CD4-positive, alpha-beta memory T cell (primary cell): ENCODE data around the gene ZNF396. TPM values are rescaled to one million over a fixed set of nuclear protein-coding genes. Genes with fewer than 3 reads are reported as not detected.

Source experiments
- CTCF ChIA-PET: fragments of 350-600 bp; sonication (Branson Sonifier 250); formaldehyde crosslinking; loops from one replicate; lab custom pipeline; 2021; ENCODE audit warnings: inconsistent platforms; ENCODE audit not compliant: partially characterized antibody; lab: Charles Lee
- POLR2A ChIA-PET: fragments of 350-600 bp; sonication (Branson Sonifier 250); formaldehyde crosslinking; loops from one replicate; lab custom pipeline; 2021; ENCODE audit not compliant: partially characterized antibody; lab: Charles Lee
- DNase-seq, 5 donors: peaks; one replicate each; pipeline versions ENCODE4 v3.0.0 to v3.0.0-alpha.2; 2020 to 2022; ENCODE audit warnings: mixed read lengths in 1 of 5
- H3K27ac ChIP-seq: one replicate; pipeline ENCODE4 v1.7.0; 2013; ENCODE audit warnings: low read depth, low read length
- H3K27me3 ChIP-seq: 2 replicates; pipeline ENCODE4 v1.7.0; 2013; ENCODE audit warnings: mild to moderate bottlenecking, low read length, moderate library complexity; ENCODE audit not compliant: insufficient read depth
- H3K36me3 ChIP-seq: 2 replicates; pipeline ENCODE4 v1.7.0; 2013; ENCODE audit warnings: mild to moderate bottlenecking, low read length, moderate library complexity; ENCODE audit not compliant: insufficient read depth
- H3K4me1 ChIP-seq: 2 replicates; pipeline ENCODE4 v1.7.0; 2013; ENCODE audit warnings: mild to moderate bottlenecking, low read length, moderate library complexity; ENCODE audit not compliant: insufficient read depth
- H3K4me3 ChIP-seq, 2 donors: one replicate each; pipeline ENCODE4 v1.7.0; 2013; ENCODE audit warnings: low read length in 2 of 2, mild to moderate bottlenecking in 1 of 2
- H3K9me3 ChIP-seq, 2 donors: one replicate each; pipeline ENCODE4 v1.7.0; 2013; ENCODE audit warnings: low read length in 2 of 2, control low read depth in 1 of 2; ENCODE audit not compliant: control insufficient read depth in 1 of 2
- H3K27ac Mint-ChIP-seq, 7 donors: one replicate each; pipeline ENCODE4 v1.8.0; 2020 to 2021; ENCODE audit warnings: mixed read lengths in 7 of 7, mild to moderate bottlenecking in 6 of 7, inconsistent platforms in 3 of 7, moderate library complexity in 3 of 7
- H3K27me3 Mint-ChIP-seq, 2 donors: one replicate each; pipeline ENCODE4 v1.8.0; 2020 to 2021; ENCODE audit warnings: mixed read lengths in 2 of 2
- H3K36me3 Mint-ChIP-seq, 2 donors: one replicate each; pipeline ENCODE4 v1.8.0; 2020 to 2021; ENCODE audit warnings: mixed read lengths in 2 of 2, inconsistent platforms in 1 of 2, mild to moderate bottlenecking in 1 of 2
- H3K4me1 Mint-ChIP-seq, 4 donors: one replicate each; pipeline ENCODE4 v1.8.0; 2020 to 2021; ENCODE audit warnings: mixed read lengths in 4 of 4, mild to moderate bottlenecking in 1 of 4
- H3K4me3 Mint-ChIP-seq, 8 donors: one replicate each; pipeline ENCODE4 v1.8.0; 2020 to 2021; ENCODE audit warnings: mixed read lengths in 8 of 8, mild to moderate bottlenecking in 7 of 8, moderate library complexity in 6 of 8, inconsistent platforms in 3 of 8
- H3K9me3 Mint-ChIP-seq, 8 donors: one replicate each; pipeline ENCODE4 v1.8.0; 2020 to 2021; ENCODE audit warnings: mixed read lengths in 8 of 8, mild to moderate bottlenecking in 5 of 8, inconsistent platforms in 3 of 8, moderate library complexity in 1 of 8
- intact Hi-C: fragments of 100-400 bp; cut with micrococcal nuclease; formaldehyde crosslinking; loops from one replicate; pipeline ENCODE4 v1.15.1; 2023
- polyA plus RNA-seq, 2 donors: library from polyadenylated mRNA; unstranded; fragments of 300-500 nt; fragmentation: Illumina TruSeq; gene quantifications; one replicate each; pipeline ENCODE4 v1.2.3, GENCODE V29; 2021
- total RNA-seq, 2 experiments: library from RNA; stranded (reverse); gene quantifications; one replicate each; pipeline ENCODE4 v1.2.3, GENCODE V29; 2021

Gene ZNF396
- total and polyA plus RNA-seq, 4 experiments from 2014 or later, result 1.1 to 7.3 (median 3.5) TPM

DNA sequence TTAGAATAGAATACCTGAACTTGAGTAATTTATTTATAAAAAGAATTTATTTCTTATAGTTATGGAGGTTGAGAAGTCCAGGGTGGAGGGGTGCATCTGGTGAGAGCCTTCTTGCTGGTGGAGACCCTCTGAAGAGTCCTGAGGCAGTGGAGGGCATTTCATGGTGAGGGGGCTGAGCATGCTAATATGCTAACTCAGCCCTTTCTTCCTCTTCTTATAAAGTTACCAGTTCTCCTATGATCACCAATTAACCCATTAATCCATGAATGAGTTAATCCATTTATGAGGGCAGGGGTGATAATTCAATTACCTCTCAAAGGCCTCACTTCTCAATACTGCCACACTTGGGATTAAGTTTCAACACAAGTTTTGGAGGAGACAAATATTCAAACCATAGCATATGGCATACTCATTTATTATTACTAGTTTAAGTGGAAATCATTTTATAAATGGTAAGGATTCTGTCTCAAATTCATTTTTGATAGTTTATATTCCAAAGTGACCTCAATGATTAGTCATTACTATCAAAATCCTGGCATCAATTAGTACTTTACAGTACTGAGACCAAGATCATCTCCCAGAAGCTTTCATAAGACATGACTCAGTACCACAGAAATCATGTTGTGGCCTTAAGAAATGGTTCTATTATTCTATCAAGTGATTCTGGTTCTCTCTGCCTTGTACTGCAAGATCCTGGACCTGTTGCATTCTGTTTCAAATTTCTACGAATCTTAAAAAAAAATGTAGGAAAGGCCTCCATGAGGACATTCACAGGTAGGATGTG lies 5.5 kb downstream of the ZNF396 start:
- Mint-ChIP-seq H3K27ac (no peak overlapping the region), H3K4me3 (no peak overlapping the region), H3K9me3 (no peaks in the 10 kb centered on the region), H3K27me3 (no peaks in the 10 kb centered on the region), H3K4me1 (peaks cover 0 to 6% (median 2%) of the 10 kb centered on the region in 4 donors), H3K36me3 (peaks cover 1 to 5% of the 10 kb centered on the region in 2 donors)
- Histone ChIP-seq H3K27me3 (no peaks in the 10 kb centered on the region), H3K4me1 (peaks cover 6% of the 10 kb centered on the region), H3K4me3 (no peak overlapping the region), H3K27ac (no peak overlapping the region), H3K36me3 (no peaks in the 10 kb centered on the region), H3K9me3 (no peaks in the 10 kb centered on the region)
- intact Hi-C loops, result no loop called here
- no peak for DNase-seq
- POLR2A ChIA-PET, result interaction anchor here (1.3 kb wide), 1 partner anchor 27 kb away, joined by 3 read pairs; the partner anchor contains the start of gene ZNF24
- CTCF ChIA-PET, result interaction anchor here (0.7 to 4.4 kb wide), 3 partner anchors 10 to 16 kb away, joined by 3 to 26 read pairs (median 4); no protein-coding TSS in a partner anchor

DNA sequence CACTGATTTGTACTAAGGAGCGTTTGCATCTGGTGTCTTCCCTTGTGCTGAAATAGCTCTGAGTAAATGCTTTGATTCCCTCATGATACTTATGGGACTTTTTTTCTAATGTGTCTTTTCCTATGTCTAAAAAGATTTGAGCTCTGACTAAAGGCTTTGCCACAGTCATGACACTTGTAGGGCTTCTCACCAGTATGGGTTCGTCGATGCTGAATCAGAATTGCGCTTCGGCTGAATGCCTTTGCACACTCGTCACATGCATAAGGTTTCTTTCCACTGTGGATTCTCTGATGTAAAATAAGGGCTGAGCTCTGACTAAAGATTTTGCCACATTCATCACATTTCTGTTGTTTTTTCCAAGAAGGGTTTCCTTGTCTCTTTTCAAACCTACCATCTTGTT lies 8.0 kb downstream of the ZNF396 start:
- no peaks in the 10 kb centered on the region for H3K4me1 ChIP-seq
- H3K36me3 Mint-ChIP-seq, result peaks cover under 1 to 4% of the 10 kb centered on the region in 2 donors
- no peaks in the 10 kb centered on the region for H3K27me3 ChIP-seq
- DNase-seq, result no peak
- H3K4me3 ChIP-seq, result no peak overlapping the region
- CTCF ChIA-PET, result interaction anchor here (1.7 to 1.9 kb wide), 2 partner anchors 18 to 19 kb away, joined by 3 to 6 read pairs; no protein-coding TSS in a partner anchor
- POLR2A ChIA-PET, result no interaction called here
- no peaks in the 10 kb centered on the region for H3K36me3 ChIP-seq
- H3K27ac ChIP-seq, result no peak overlapping the region
- no peaks in the 10 kb centered on the region for H3K9me3 ChIP-seq
- peaks cover 1 to 2% of the 10 kb centered on the region in 2 donors for H3K27me3 Mint-ChIP-seq
- H3K9me3 Mint-ChIP-seq, result no peaks in the 10 kb centered on the region
- H3K27ac Mint-ChIP-seq, result no peak overlapping the region
- intact Hi-C loops, result no loop called here
- H3K4me3 Mint-ChIP-seq, result no peak overlapping the region
- no peaks in the 10 kb centered on the region for H3K4me1 Mint-ChIP-seq

DNA sequence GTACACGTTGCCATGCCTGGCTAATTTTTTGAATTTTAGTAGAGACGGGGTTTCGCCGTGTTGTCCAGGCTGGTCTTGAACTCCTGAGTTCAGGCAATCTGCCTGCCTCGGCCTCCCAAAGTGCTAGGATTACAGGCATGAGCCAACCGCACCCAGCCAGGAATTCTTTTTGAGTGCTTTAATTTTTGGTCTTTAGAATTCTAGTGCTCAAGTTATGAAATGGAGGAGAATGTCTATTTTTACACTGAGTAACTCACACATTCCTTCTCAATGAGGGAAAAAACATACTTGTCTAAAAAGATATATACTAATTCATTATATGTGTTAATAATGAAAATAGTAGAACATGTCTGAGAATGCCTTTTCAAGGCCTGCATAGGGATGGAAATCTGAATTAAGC lies 8.5 kb downstream of the ZNF396 start:
- ChIA-PET POLR2A (no interaction called here), CTCF (interaction anchor here (1.7 to 1.9 kb wide), 2 partner anchors 18 kb away, joined by 3 to 6 read pairs; no protein-coding TSS in a partner anchor)
- H3K27me3 Mint-ChIP-seq, result peaks cover 1 to 2% of the 10 kb centered on the region in 2 donors

DNA sequence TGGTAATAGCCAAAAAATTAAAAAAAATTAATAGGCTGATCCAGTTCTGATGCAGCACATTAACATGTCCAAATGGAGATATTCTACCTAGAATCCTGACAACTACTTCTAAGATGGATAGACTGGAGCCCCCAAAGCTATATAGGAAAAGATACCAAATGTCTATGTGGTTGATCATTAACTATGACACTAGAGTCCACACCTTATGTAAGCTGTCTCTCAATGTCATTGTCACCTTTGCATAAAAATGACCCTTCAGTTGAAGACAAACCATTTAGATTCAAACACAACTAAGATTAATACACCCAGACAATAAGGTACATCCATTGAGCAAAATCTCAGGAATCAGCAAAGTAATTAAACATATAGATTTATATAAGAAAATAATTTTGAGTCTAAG lies 14.6 kb downstream of the ZNF396 start:
- H3K36me3 ChIP-seq, result no peaks in the 10 kb centered on the region
- POLR2A ChIA-PET, result no interaction called here
- H3K4me1 ChIP-seq, result no peaks in the 10 kb centered on the region
- CTCF ChIA-PET, result interaction anchor here (0.6 to 1.4 kb wide), 2 partner anchors 17 to 399 kb away, joined by 3 read pairs; no protein-coding TSS in a partner anchor
- H3K9me3 ChIP-seq, result no peaks in the 10 kb centered on the region
- Mint-ChIP-seq H3K36me3 (no peaks in the 10 kb centered on the region), H3K27me3 (peaks cover 3 to 4% of the 10 kb centered on the region in 2 donors), H3K4me3 (no peak overlapping the region), H3K27ac (no peak overlapping the region), H3K9me3 (no peaks in the 10 kb centered on the region), H3K4me1 (no peaks in the 10 kb centered on the region)
- no peak overlapping the region for H3K4me3 ChIP-seq
- no peak overlapping the region for H3K27ac ChIP-seq
- no peak for DNase-seq
- H3K27me3 ChIP-seq, result no peaks in the 10 kb centered on the region
- intact Hi-C loops, result no loop called here

More for the DNA sequence above, 8.5 kb downstream of the ZNF396 start:
- no peak for DNase-seq
- Histone ChIP-seq H3K4me3 (no peak overlapping the region), H3K27ac (no peak overlapping the region), H3K27me3 (no peaks in the 10 kb centered on the region), H3K9me3 (no peaks in the 10 kb centered on the region), H3K4me1 (no peaks in the 10 kb centered on the region), H3K36me3 (no peaks in the 10 kb centered on the region)
- intact Hi-C loops, result no loop called here
- H3K4me1 Mint-ChIP-seq, result no peaks in the 10 kb centered on the region
- H3K36me3 Mint-ChIP-seq, result peaks cover 0 to 3% of the 10 kb centered on the region in 2 donors
- H3K9me3 Mint-ChIP-seq, result no peaks in the 10 kb centered on the region
- no peak overlapping the region for H3K27ac Mint-ChIP-seq
- no peak overlapping the region for H3K4me3 Mint-ChIP-seq

DNA sequence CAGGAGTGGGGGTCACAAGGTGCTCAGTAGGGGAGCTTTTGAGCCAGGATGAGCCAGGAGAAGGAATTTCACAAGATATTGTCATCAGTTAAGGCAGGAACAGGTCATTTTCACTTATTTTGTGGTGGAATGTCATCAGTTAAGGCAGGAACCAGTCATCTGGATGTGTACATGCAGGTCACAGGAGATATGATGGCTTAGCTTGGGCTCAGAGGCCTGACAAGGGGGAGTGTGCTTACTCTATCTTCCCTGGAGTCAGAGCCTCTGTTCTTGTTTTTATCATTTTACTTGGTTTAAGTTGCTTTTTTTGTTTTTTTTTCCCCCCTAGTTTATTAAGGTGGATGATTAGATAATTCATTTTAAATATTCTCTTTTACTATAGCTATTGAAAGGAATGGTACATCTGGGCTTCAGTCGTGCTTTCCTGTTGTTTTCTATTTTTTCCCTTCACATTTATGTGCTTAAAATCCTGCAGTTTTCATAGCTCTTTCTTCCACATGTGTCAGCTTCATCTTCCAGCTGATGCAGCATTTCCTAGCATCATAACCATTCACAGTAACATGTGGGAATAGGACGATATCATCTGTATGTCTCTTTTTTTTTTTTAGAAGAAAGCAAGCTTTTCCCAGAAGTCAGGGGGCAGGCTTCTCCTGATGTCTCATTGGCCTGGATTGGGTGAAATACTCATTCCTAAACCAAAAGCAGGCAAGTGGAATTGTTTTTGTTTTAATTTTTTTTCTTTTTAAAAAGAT lies 15.4 kb downstream of the ZNF396 start:
- Mint-ChIP-seq H3K36me3 (no peaks in the 10 kb centered on the region), H3K27ac (peak overlapping the region in 1 of 7 donors; percentile 32), H3K4me1 (no peaks in the 10 kb centered on the region), H3K4me3 (no peak overlapping the region), H3K9me3 (no peaks in the 10 kb centered on the region), H3K27me3 (peaks cover 3 to 4% of the 10 kb centered on the region in 2 donors)
- Histone ChIP-seq H3K36me3 (no peaks in the 10 kb centered on the region), H3K9me3 (no peaks in the 10 kb centered on the region), H3K27me3 (no peaks in the 10 kb centered on the region), H3K4me3 (no peak overlapping the region), H3K27ac (no peak overlapping the region), H3K4me1 (no peaks in the 10 kb centered on the region)
- intact Hi-C loops, result no loop called here
- ChIA-PET POLR2A (no interaction called here), CTCF (interaction anchor here (1.0 to 1.4 kb wide), 2 partner anchors 17 to 25 kb away, joined by 3 read pairs; no protein-coding TSS in a partner anchor)
- DNase-seq, result no peak

DNA sequence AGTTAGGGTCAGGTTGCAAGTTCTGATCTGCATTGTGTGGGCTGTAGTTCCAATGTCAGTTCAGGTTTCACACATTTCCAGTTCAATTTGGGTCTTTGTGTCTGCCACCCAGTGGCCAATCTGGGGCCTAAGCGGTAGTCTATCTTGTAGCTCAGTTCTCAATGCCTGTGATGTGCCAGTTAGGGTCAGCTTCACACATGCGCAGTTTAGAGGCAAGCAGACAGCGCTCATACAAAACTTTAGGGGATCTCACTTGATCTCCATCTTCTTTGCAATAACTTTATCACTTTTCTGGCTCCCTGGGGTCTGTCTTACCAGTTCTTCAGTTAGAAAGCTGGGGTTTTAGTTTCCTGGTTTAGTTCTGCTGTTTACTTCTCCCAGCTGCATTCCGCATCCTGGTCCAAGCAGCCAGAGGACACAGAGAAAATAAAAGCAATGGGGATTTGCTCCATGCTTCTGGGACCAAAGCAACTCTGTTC lies 22.0 kb downstream of the ZNF396 start:
- Mint-ChIP-seq H3K4me1 (peaks cover 0 to 2% (median 0%) of the 10 kb centered on the region in 4 donors), H3K27me3 (peaks cover 0 to 2% of the 10 kb centered on the region in 2 donors), H3K36me3 (peaks cover 0 to 8% of the 10 kb centered on the region in 2 donors), H3K27ac (peak overlapping the region in 1 of 7 donors; percentile 19), H3K9me3 (peaks cover 3 to 14% (median 10%) of the 10 kb centered on the region in 8 donors), H3K4me3 (no peak overlapping the region)
- H3K36me3 ChIP-seq, result no peaks in the 10 kb centered on the region
- peak; percentile 54 to 63 (median 60) for DNase-seq
- ChIA-PET POLR2A (interaction anchor here (0.7 to 1.2 kb wide), 3 partner anchors 11 to 314 kb away, joined by 3 to 7 read pairs (median 4); partner anchors contain the start of genes MAPRE2 and ZNF24), CTCF (interaction anchor here (0.7 to 3.4 kb wide), 17 partner anchors 9 to 349 kb away, joined by 3 to 88 read pairs (median 7); partner anchors contain the start of genes ZNF24 and ZNF397)
- no peaks in the 10 kb centered on the region for H3K9me3 ChIP-seq
- intact Hi-C loops, result loop anchor here (1.0 kb wide), 5 partner anchors 11 to 349 kb away; partner anchors contain the start of gene ZNF24
- no peaks in the 10 kb centered on the region for H3K27me3 ChIP-seq
- no peaks in the 10 kb centered on the region for H3K4me1 ChIP-seq
- H3K27ac ChIP-seq, result no peak overlapping the region
- H3K4me3 ChIP-seq, result no peak overlapping the region
